Measurements from ENCODE around the gene MRPL33.

The MRPL33 gene

GRCh38 chr2:27809761-27810241 lies 38.3 kb downstream of the MRPL33 start:
- no peak for DNase-seq (ENCODE audit: low read depth)

- DNase-seq (ENCODE audit: low read depth), result no peak
Observed at GRCh38 chr2:27810455-27810854, 38.9 kb downstream of the MRPL33 start.

DNA sequence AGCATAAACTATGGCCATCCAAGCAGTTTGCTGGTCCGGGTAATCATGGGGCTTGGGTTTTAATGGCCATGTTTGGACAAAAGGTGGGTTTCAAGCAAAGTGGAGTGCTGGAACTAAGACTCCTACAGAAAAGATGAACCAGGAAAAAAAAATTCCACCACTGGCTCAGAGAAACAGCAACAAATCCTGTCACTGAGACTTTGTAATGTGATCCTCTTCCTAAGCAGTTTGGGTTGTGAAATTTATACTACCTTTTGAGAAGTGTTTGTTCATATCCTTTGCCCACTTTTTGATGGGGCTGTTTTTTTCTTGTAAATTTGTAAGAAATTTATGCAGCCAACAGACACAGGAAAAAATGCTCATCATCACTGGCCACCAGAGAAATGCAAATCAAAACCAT lies 40.2 kb downstream of the MRPL33 start:
- no peak for DNase-seq (ENCODE audit: low read depth)

- no peak for DNase-seq (ENCODE audit: low read depth)
Observed at GRCh38 chr2:27814758-27815157, 43.2 kb downstream of the MRPL33 start.

GRCh38 chr2:27815860-27816438 lies 44.4 kb downstream of the MRPL33 start:
- DNase-seq (ENCODE audit: low read depth), result no peak

GRCh38 chr2:27822049-27822448 lies 50.5 kb downstream of the MRPL33 start:
- no peak for DNase-seq (ENCODE audit: low read depth)

GRCh38 chr2:27823135-27823534 lies 51.6 kb downstream of the MRPL33 start:
- no peak for DNase-seq (ENCODE audit: low read depth)

- no peak for DNase-seq (ENCODE audit: low read depth)
Observed at GRCh38 chr2:27823569-27823968, 52.0 kb downstream of the MRPL33 start.

- no peak for DNase-seq (ENCODE audit: low read depth)
Observed at GRCh38 chr2:27824401-27824800, 52.9 kb downstream of the MRPL33 start.

DNA sequence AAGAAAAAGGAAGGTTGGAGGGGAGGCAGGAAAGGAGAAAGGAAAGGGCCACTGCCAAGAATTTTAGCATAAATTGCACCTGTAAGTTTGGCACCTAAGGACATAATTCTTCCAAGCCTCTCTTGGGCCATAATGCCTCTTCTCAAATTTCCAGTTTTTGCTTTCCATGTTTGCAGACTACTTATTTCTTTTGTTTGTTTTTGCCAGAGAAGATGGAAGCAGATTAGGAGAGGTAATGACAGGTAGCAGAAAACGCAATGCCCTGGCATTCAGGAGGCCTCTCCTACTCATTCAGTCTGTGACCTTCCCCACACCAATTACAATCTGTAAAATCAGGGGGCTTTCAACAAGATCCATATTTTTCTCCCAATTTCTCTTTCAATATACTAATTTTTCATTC lies 56.8 kb downstream of the MRPL33 start:
- no peak for DNase-seq (ENCODE audit: low read depth)
